Smooth muscle cell (in vitro differentiated cells): Measurements from ENCODE around the gene IVD. TPM values are rescaled to one million over a fixed set of nuclear protein-coding genes. Genes with fewer than 3 reads are reported as not detected.

Experiments used
- DNase-seq: peaks from one replicate; lab custom pipeline; 2025; ENCODE audit not compliant: unreplicated experiment; lab: John Stamatoyannopoulos, UW
- H2AFZ ChIP-seq: fragments of 200-600 bp; sonication (generic); 2 replicates; pipeline ENCODE4 v1.6.0; 2016; ENCODE audit warnings: antibody characterized with exemption, low read depth, mild to moderate bottlenecking
- H3F3A ChIP-seq: fragments of 200-600 bp; sonication (generic); 2 replicates; pipeline ENCODE4 v1.6.0; 2017; ENCODE audit warnings: antibody characterized with exemption, low read depth
- H3K27ac ChIP-seq: fragments of 200-600 bp; sonication (generic); 2 replicates; pipeline ENCODE4 v1.5.1; 2016; ENCODE audit warnings: low read depth, mild to moderate bottlenecking
- H3K27me3 ChIP-seq: fragments of 200-600 bp; sonication (generic); 2 replicates; pipeline ENCODE4 v1.6.1; 2016; ENCODE audit warnings: low read depth, mild to moderate bottlenecking
- H3K36me3 ChIP-seq: fragments of 200-600 bp; sonication (generic); 2 replicates; pipeline ENCODE4 v1.5.1; 2016; ENCODE audit warnings: low read depth
- H3K4me1 ChIP-seq: fragments of 200-600 bp; sonication (generic); 2 replicates; pipeline ENCODE4 v1.5.1; 2016; ENCODE audit warnings: low read depth
- H3K4me2 ChIP-seq: fragments of 200-600 bp; sonication (generic); 2 replicates; pipeline ENCODE4 v1.6.0; 2016; ENCODE audit warnings: mild to moderate bottlenecking
- H3K4me3 ChIP-seq: fragments of 200-600 bp; sonication (generic); 2 replicates; pipeline ENCODE4 v1.5.1; 2016; ENCODE audit warnings: mild to moderate bottlenecking
- H3K79me2 ChIP-seq: fragments of 200-600 bp; sonication (generic); 2 replicates; pipeline ENCODE4 v1.6.0; 2016; ENCODE audit warnings: low read depth, mild to moderate bottlenecking
- H3K9ac ChIP-seq: fragments of 200-600 bp; sonication (generic); 2 replicates; pipeline ENCODE4 v1.6.0; 2016; ENCODE audit warnings: low read depth
- H3K9me3 ChIP-seq: fragments of 200-600 bp; sonication (generic); replicated peaks from 2 replicates; pipeline ENCODE4 v1.5.1; 2016; ENCODE audit warnings: low read depth
- H4K20me1 ChIP-seq: fragments of 200-600 bp; sonication (generic); 2 replicates; pipeline ENCODE4 v1.6.0; 2016; ENCODE audit warnings: low read depth
- WGBS: methylation state at CpG from one replicate; pipeline ENCODE4 v1.1.7; 2016; ENCODE audit warnings: low lambda C conversion rate; 5-methylcytosine and 5-hydroxymethylcytosine counted together
- polyA plus RNA-seq: library from polyadenylated mRNA; unstranded; fragments of >200 nt; fragmentation: Nextera tagmentation; extraction: Ambion mirVana; gene quantifications from 2 replicates; pipeline ENCODE4 v1.2.1, GENCODE V29; 2016
- total RNA-seq: library from RNA; depleted of rRNA; stranded (reverse); fragments of >200 nt; gene quantifications from 2 replicates; pipeline ENCODE4 v1.2.3, GENCODE V29; 2014
- TF ChIP-seq, protein P1 (sequence below): fragments of 200-600 bp; sonication (generic); IDR thresholded peaks from 2 replicates; pipeline ENCODE4 v1.5.1; 2017; ENCODE audit warnings: borderline replicate concordance, mild to moderate bottlenecking, antibody characterized with exemption; ENCODE audit not compliant: insufficient read depth, poor library complexity, severe bottlenecking

IVD gene
- total and polyA plus RNA-seq, 2 experiments from 2014 or later, result 17.4 to 37.8 TPM

DNA sequence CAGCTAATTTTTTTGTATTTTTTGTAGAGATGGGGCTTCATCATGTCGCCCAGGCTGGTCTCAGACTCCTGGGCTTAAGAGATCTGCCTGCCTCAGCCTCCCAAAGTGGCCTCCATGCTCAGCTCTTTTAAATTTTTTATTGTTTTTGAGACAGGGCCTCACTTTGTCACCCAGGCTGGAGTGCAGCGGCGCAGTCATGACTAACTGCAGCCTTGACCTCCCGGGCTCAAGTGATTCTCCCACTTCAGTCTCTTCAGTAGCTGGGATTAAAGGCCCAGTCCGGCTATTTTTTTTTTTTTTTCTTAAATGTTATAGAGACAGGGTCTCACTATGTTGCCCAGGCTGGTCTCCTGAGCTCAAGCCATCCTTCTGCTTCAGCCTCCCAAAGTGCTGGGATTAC lies 20.1 kb downstream of the IVD start:
- H3K4me3 ChIP-seq, result no peak overlapping the region
- TF ChIP-seq, protein P1, sequence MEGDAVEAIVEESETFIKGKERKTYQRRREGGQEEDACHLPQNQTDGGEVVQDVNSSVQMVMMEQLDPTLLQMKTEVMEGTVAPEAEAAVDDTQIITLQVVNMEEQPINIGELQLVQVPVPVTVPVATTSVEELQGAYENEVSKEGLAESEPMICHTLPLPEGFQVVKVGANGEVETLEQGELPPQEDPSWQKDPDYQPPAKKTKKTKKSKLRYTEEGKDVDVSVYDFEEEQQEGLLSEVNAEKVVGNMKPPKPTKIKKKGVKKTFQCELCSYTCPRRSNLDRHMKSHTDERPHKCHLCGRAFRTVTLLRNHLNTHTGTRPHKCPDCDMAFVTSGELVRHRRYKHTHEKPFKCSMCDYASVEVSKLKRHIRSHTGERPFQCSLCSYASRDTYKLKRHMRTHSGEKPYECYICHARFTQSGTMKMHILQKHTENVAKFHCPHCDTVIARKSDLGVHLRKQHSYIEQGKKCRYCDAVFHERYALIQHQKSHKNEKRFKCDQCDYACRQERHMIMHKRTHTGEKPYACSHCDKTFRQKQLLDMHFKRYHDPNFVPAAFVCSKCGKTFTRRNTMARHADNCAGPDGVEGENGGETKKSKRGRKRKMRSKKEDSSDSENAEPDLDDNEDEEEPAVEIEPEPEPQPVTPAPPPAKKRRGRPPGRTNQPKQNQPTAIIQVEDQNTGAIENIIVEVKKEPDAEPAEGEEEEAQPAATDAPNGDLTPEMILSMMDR, result no peak
- no peaks in the 10 kb centered on the region for H3K36me3 ChIP-seq
- no peak for DNase-seq
- H4K20me1 ChIP-seq, result no peaks in the 10 kb centered on the region
- no peak overlapping the region for H3K27ac ChIP-seq
- no peak overlapping the region for H2AFZ ChIP-seq
- H3K79me2 ChIP-seq, result no peaks in the 10 kb centered on the region
- no peaks in the 10 kb centered on the region for H3K9me3 ChIP-seq
- no peaks in the 10 kb centered on the region for H3K27me3 ChIP-seq
- peaks cover 5% of the 10 kb centered on the region for H3F3A ChIP-seq
- H3K9ac ChIP-seq, result no peak overlapping the region
- no peak overlapping the region for H3K4me2 ChIP-seq
- WGBS, result 92% methylated on average over 5 of the region's 5 CpGs
- H3K4me1 ChIP-seq, result no peaks in the 10 kb centered on the region

DNA sequence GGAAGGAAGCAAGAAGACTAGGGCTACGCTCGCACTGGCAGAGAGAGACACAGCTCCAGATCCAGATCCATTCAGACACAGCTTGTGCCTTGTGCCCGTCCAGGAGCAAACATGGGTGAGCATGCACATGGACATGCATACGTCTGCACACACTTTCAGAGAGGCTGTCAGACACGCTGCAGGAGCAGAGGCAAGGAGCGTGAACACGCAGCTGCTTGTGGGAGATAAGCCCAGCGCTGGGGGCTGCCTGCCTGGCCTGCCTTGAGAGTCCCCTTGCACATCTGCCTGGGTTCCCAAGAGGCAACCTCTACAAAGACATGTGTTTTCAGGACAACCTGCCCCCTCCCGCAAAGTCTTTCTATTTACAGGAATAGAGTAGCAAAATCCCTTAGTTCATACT lies 21.6 kb downstream of the IVD start:
- Histone ChIP-seq H3K4me3 (no peak overlapping the region), H3K79me2 (no peaks in the 10 kb centered on the region), H4K20me1 (no peaks in the 10 kb centered on the region), H3K9me3 (no peaks in the 10 kb centered on the region), H3F3A (no peaks in the 10 kb centered on the region), H3K27me3 (no peaks in the 10 kb centered on the region), H3K4me1 (no peaks in the 10 kb centered on the region), H3K27ac (no peak overlapping the region), H3K4me2 (no peak overlapping the region), H3K9ac (no peak overlapping the region), H2AFZ (no peak overlapping the region), H3K36me3 (no peaks in the 10 kb centered on the region)
- 97% methylated on average over 9 of the region's 9 CpGs for WGBS
- no peak for DNase-seq
- TF ChIP-seq, protein P1, result no peak

DNA sequence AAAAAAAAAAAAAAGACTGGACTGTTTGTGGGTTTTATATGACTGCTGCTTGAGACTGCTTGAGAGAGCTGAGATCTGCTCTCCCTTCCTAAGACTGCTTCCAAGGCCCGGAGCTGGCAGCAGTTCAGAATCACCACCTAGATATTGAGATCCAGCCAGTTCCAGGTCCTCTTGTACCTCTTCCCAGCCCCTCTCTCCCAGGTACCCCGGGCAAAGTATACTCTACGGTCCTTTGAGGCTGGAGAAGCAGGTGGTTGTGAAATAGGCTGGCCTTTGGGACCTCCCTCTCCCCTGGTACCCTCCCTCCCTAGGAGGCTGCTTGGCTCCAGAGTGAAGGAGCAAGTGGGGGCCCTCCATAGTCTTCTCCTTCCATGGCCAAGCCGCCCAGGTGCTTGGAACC lies 22.6 kb downstream of the IVD start:
- Histone ChIP-seq H3K27me3 (no peaks in the 10 kb centered on the region), H3K4me3 (no peak overlapping the region), H3K36me3 (no peaks in the 10 kb centered on the region), H3K27ac (no peak overlapping the region), H3K4me2 (no peak overlapping the region), H3K9me3 (no peaks in the 10 kb centered on the region), H2AFZ (no peak overlapping the region), H3K9ac (no peak overlapping the region), H3F3A (no peaks in the 10 kb centered on the region), H3K4me1 (no peaks in the 10 kb centered on the region), H3K79me2 (no peaks in the 10 kb centered on the region), H4K20me1 (no peaks in the 10 kb centered on the region)
- TF ChIP-seq, protein P1, result no peak
- no peak for DNase-seq
- WGBS, result 96% methylated on average over 4 of the region's 4 CpGs

DNA sequence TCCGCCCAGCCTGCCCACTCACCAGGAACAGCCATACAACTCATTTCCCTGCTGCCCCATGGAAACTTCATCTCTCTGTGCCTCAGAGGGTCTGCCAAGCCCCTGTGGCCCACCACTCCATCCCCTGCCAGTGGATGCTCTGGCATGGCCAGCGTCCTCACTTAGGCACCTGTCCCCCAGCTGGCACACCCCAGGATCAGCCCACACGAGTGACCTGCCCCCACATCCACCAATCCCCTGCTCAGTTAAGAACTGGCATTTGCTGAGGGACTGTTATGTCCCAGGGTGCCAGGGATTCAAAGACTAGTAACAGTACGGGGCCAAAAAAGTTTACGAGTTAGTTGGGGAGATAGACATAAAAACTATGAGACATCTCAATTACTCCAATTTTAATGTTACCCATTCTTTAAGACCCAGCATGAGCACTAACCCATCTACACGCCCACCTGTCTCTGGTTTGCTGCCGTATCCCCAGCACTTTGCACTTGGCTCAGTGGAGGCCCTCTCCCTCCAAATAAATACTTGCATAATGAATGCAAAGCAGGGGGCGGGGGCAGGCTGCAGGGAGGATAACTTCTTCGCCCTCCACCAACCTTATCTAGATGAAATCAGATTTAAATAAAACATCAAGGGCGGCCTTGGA lies 23.6 kb downstream of the IVD start:
- 68% methylated on average over 10 of the region's 10 CpGs for WGBS
- H3K4me2 ChIP-seq, result no peak overlapping the region
- no peaks in the 10 kb centered on the region for H3K4me1 ChIP-seq
- TF ChIP-seq, protein P1, result no peak
- H2AFZ ChIP-seq, result no peak overlapping the region
- no peaks in the 10 kb centered on the region for H3K27me3 ChIP-seq
- no peaks in the 10 kb centered on the region for H4K20me1 ChIP-seq
- no peak overlapping the region for H3K27ac ChIP-seq
- H3K79me2 ChIP-seq, result no peaks in the 10 kb centered on the region
- no peak for DNase-seq
- no peaks in the 10 kb centered on the region for H3F3A ChIP-seq
- no peak overlapping the region for H3K9ac ChIP-seq
- H3K9me3 ChIP-seq, result no peaks in the 10 kb centered on the region
- no peak overlapping the region for H3K4me3 ChIP-seq
- H3K36me3 ChIP-seq, result no peaks in the 10 kb centered on the region
